Transverse colon (tissue), 4 donors: ENCODE data around the gene MBIP. TPM values are rescaled to one million over a fixed set of nuclear protein-coding genes. Genes with fewer than 3 reads are reported as not detected.

Experiments used
- DNase-seq: peaks from one replicate; pipeline ENCODE4 v3.0.0-alpha.2; 2019
- H3K27ac ChIP-seq, 4 donors: fragments of 200-600 bp; sonication (generic); 2 replicates each; pipeline ENCODE4 v1.5.1; 2016 to 2018; ENCODE audit warnings: inconsistent platforms in 4 of 4
- H3K27me3 ChIP-seq: fragments of 200-600 bp; sonication (generic); 2 replicates; pipeline ENCODE4 v1.5.1; 2017; ENCODE audit warnings: inconsistent platforms
- H3K36me3 ChIP-seq, 4 donors: fragments of 200-600 bp; sonication (generic); 2 replicates each; pipeline ENCODE4 v1.5.1; 2017 to 2019; ENCODE audit warnings: inconsistent platforms in 4 of 4
- H3K4me1 ChIP-seq, 4 donors: fragments of 200-600 bp; sonication (generic); 2 replicates each; pipeline ENCODE4 v1.5.1; 2017 to 2020; ENCODE audit warnings: inconsistent platforms in 4 of 4
- H3K4me3 ChIP-seq, 4 donors: fragments of 200-600 bp; sonication (generic); 1 replicate in 1 of 4; 2 replicates in 3 of 4; pipeline versions ENCODE4 v1.5.1 to v1.6.1; 2017 to 2019; ENCODE audit warnings: inconsistent platforms in 4 of 4
- H3K9me3 ChIP-seq, 2 donors: fragments of 200-600 bp; sonication (generic); 2 replicates each; pipeline ENCODE4 v1.5.1; 2017 to 2019; ENCODE audit warnings: inconsistent platforms in 2 of 2
- EP300 ChIP-seq: sonication (generic); formaldehyde crosslinking; IDR thresholded peaks from one replicate; pipeline ENCODE4 v1.6.1; 2017; ENCODE audit warnings: antibody characterized with exemption, low read depth
- POLR2A ChIP-seq: fragments of 450-650 bp; IDR thresholded peaks from one replicate; pipeline ENCODE4 v1.6.1; 2016; ENCODE audit warnings: antibody characterized with exemption, mild to moderate bottlenecking, moderate library complexity
- POLR2AphosphoS5 ChIP-seq, 3 donors: sonication (generic); formaldehyde crosslinking; IDR thresholded peaks; one replicate each; pipeline ENCODE4 v1.6.1; 2016; ENCODE audit warnings: antibody characterized with exemption in 3 of 3
- WGBS, 2 donors: methylation state at CpG; one replicate each; pipeline ENCODE4 v1.1.5; 2018; ENCODE audit warnings: low coverage in 1 of 2; 5-methylcytosine and 5-hydroxymethylcytosine counted together
- in situ Hi-C, 4 donors: fragments of 200-750 bp; cut with MboI; loops; one replicate each; pipeline versions ENCODE4 v1.15.0 to v1.15.1; 2017; ENCODE audit warnings: low sequenced_read_pairs in 3 of 4, low pct_ligation_motif_present in 1 of 4, low pct_unique_long_range_greater_than_20kb in 1 of 4
- intact Hi-C: fragments of 100-400 bp; cut with DNase I; formaldehyde crosslinking; loops from one replicate; pipeline ENCODE4 v1.15.1; 2023; ENCODE audit warnings: low total_unique reads
- total RNA-seq, 4 donors: library from RNA; depleted of rRNA; stranded (reverse); fragments of >200 nt; gene quantifications; one replicate each; pipeline ENCODE4 v1.1.0, GENCODE V29; 2016
- TF ChIP-seq, protein P1 (sequence below), 5 experiments: fragments of 200-600 bp in 3 of 5; fragments of 450-650 bp in 2 of 5; sonication (generic) in 3 of 5; IDR thresholded peaks; 1 replicate in 2 of 5; 2 replicates in 3 of 5; pipeline ENCODE4 v1.5.1; 2016 to 2017; ENCODE audit warnings: antibody characterized with exemption in 5 of 5, inconsistent platforms in 3 of 5, mild to moderate bottlenecking in 2 of 5, moderate library complexity in 1 of 5

The MBIP gene
- total RNA-seq, 4 donors from 2014 or later: 5.4 to 20.6 (median 17.1) TPM

DNA sequence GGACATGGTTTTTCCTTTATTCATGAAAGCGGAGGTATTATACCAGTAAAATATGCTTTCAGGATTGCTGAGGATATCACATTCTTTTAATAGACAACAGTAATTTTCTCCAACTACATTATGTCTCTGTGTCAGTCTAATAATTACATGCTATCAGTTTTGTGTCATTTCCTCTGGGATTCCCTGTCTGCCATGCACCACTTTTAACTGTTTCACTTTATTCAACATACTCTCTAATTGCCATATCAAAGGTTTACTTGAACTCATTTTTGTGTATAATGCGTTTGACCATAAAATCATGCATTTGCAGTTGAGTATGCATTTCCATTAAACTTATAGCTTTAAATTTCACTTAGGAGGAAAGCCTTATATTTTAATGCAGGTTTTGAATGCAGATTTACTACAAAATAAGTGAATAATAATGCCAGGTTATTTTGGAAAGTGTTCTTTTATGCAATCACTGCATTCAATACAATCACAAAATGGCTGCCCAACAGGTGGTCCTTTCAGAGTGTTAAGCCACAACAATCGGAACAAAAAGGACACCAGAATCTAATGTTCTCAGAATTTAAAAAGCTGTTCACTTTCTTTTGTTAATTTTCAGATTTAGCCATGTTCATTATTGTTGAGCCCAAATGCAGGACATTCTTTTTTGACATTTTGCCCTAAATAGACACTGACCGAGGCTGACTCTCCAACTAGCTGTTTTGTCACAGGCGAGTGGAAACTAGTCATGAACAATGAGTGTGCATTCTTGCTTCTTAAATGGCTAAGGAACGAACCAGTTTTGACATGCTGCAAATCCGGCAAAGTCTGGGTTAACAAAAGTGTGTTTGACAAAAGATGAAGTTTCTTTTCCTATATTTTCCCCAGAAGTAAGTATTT lies 40.9 kb downstream of the MBIP start:
- H3K27me3 ChIP-seq: peaks cover 25% of the 10 kb centered on the region
- H3K9me3 ChIP-seq: no peaks in the 10 kb centered on the region
- no peaks in the 10 kb centered on the region for H3K36me3 ChIP-seq
- in situ Hi-C loops (no loop called here), intact Hi-C loops (no loop called here)
- 70 to 82% methylated on average over 7 of the region's 7 CpGs for WGBS, 2 donors
- H3K27ac ChIP-seq: no peak overlapping the region
- no peak overlapping the region for H3K4me3 ChIP-seq
- no peaks in the 10 kb centered on the region for H3K4me1 ChIP-seq
- no peak for DNase-seq
- TF ChIP-seq, protein P1, sequence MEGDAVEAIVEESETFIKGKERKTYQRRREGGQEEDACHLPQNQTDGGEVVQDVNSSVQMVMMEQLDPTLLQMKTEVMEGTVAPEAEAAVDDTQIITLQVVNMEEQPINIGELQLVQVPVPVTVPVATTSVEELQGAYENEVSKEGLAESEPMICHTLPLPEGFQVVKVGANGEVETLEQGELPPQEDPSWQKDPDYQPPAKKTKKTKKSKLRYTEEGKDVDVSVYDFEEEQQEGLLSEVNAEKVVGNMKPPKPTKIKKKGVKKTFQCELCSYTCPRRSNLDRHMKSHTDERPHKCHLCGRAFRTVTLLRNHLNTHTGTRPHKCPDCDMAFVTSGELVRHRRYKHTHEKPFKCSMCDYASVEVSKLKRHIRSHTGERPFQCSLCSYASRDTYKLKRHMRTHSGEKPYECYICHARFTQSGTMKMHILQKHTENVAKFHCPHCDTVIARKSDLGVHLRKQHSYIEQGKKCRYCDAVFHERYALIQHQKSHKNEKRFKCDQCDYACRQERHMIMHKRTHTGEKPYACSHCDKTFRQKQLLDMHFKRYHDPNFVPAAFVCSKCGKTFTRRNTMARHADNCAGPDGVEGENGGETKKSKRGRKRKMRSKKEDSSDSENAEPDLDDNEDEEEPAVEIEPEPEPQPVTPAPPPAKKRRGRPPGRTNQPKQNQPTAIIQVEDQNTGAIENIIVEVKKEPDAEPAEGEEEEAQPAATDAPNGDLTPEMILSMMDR (IDR thresholded peaks at IDR 0.05): no peak
- TF ChIP-seq EP300: no peak
- TF ChIP-seq POLR2A: no peak
- TF ChIP-seq POLR2AphosphoS5 (IDR thresholded peaks at IDR 0.05): no peak

DNA sequence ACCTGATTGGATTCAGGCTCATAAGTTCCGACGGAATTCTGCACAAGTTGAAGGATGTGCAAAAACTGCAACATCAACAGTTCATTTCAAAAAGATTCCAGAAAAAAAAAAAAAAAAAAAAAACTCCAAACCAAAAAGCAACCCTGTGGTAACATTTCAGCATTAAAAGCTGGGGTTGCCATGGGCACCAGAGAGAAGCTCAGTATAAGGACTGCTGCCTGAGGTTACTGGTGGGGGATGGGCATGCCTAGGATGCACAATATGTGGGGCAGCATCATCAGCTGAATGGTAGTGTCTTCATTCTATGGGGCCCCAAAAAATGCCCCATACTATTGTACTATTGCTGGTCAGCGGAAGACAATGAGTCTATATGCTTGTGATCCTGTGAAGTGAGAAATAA lies 44.7 kb downstream of the MBIP start:
- Histone ChIP-seq H3K4me3 (no peak overlapping the region), H3K27ac (no peak overlapping the region), H3K9me3 (no peaks in the 10 kb centered on the region), H3K36me3 (no peaks in the 10 kb centered on the region), H3K27me3 (peaks cover 63% of the 10 kb centered on the region), H3K4me1 (peaks cover 0 to 12% (median 5%) of the 10 kb centered on the region in 4 donors)
- WGBS, 2 donors: 83 to 94% methylated on average over 3 of the region's 3 CpGs
- intact Hi-C loops (no loop called here), in situ Hi-C loops (no loop called here)
- TF ChIP-seq, protein P1 (IDR thresholded peaks at IDR 0.05): no peak
- no peak for TF ChIP-seq POLR2AphosphoS5 (IDR thresholded peaks at IDR 0.05)
- no peak for TF ChIP-seq EP300
- no peak for TF ChIP-seq POLR2A
- no peak for DNase-seq

DNA sequence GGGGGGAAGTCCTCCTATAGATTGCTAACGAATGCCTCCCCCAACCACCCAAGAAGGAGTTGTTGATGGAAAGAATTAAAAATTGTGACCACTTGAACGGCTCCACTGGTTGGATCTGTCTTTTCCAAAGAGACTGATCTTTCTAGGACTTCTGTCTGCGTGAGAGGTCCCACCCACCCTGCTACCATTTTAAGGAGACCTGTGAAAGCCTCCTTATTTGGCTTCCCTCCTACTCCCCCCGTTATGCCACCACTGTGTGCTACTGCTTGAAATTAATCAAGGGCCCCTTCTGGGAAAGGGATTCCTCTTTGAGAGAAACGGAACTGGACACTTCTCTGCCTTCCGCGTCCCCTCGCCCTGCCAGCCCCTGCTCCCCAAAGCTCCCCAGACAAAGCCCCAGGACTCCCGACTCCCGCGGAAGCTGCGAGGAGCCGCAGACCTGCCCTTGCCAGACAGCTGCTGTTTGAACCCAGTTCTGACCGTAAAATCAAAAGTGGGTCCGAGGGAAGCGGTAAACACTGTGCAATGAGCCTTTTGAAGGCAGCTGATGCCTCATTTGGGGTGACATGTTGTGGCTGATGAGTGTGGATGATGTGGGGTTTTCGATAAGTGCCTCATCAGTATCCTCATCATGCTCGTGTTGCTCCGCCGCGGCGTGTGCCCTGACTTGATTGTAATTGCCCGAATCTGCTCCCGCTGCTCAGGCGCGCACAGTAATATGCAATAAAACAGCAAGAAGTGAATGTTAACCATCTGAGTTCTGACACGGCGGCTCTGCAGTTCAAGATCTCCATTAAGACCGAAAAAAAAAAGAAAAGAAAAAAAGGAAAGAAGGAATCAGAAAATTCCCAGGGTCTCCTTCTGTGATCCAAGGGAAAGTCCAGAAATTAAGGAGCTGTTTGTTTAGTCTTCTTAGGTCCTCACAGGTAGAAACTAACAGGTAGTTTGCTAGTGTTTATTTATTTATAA lies 48.2 kb downstream of the MBIP start:
- Histone ChIP-seq H3K27me3 (peaks cover 45% of the 10 kb centered on the region), H3K4me3 (peak overlapping the region in 2 of 4 donors; percentile 18 to 41), H3K36me3 (no peaks in the 10 kb centered on the region), H3K9me3 (no peaks in the 10 kb centered on the region), H3K4me1 (peaks cover 0 to 12% (median 5%) of the 10 kb centered on the region in 4 donors), H3K27ac (no peak overlapping the region)
- 11 to 25% methylated on average over 5 to 29 of the region's 29 CpGs for WGBS, 2 donors
- in situ Hi-C loops (no loop called here), intact Hi-C loops (no loop called here)
- TF ChIP-seq EP300 (no peak), POLR2AphosphoS5 (IDR thresholded peaks at IDR 0.05) (no peak)
- TF ChIP-seq, protein P1 (IDR thresholded peaks at IDR 0.05): no peak
- DNase-seq: peak; percentile 15

DNA sequence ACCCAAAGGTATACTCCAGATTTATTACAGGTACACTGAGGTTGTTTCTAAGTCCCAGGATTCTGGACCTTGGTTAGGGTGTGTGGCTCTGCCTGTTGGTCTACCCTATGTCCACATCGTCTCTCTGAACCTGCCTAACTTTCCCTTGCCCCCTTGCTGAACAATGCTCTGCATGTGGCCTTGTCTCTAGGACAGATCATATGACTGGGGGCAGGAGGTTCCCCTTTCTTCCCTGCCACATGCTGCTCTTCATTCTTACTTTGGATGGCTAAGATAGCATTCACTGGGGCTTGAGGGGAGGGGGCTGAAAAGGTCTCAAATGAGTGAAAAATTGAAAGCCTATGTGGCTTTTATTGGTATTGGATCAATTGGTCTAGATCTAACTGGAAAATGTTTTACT lies 49.2 kb downstream of the MBIP start:
- H3K4me1 ChIP-seq: peaks cover 0 to 12% (median 5%) of the 10 kb centered on the region in 4 donors
- WGBS, 2 donors: 50 to 60% methylated on average over 1 of the region's 1 CpG
- no peak for DNase-seq
- in situ Hi-C loops: no loop called here
- no peak overlapping the region for H3K4me3 ChIP-seq
- H3K27me3 ChIP-seq: peaks cover 45% of the 10 kb centered on the region
- intact Hi-C loops: no loop called here
- no peaks in the 10 kb centered on the region for H3K9me3 ChIP-seq
- H3K27ac ChIP-seq: no peak overlapping the region
- H3K36me3 ChIP-seq: no peaks in the 10 kb centered on the region
- TF ChIP-seq EP300 (no peak), POLR2A (no peak), POLR2AphosphoS5 (IDR thresholded peaks at IDR 0.05) (no peak)
- TF ChIP-seq, protein P1 (IDR thresholded peaks at IDR 0.05): no peak
